Measurements from ENCODE around the gene BACE2.

- TF ChIP-seq SP1 (IDR thresholded peaks at IDR 0.05): no peak
- TF ChIP-seq, protein P1, sequence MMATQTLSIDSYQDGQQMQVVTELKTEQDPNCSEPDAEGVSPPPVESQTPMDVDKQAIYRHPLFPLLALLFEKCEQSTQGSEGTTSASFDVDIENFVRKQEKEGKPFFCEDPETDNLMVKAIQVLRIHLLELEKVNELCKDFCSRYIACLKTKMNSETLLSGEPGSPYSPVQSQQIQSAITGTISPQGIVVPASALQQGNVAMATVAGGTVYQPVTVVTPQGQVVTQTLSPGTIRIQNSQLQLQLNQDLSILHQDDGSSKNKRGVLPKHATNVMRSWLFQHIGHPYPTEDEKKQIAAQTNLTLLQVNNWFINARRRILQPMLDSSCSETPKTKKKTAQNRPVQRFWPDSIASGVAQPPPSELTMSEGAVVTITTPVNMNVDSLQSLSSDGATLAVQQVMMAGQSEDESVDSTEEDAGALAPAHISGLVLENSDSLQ (IDR thresholded peaks at IDR 0.05): no peak
- TF ChIP-seq L3MBTL2 (conservative IDR thresholded peaks at IDR 0.05): no peak
- no peak for TF ChIP-seq FOXM1 (IDR thresholded peaks at IDR 0.05; ENCODE audit: borderline replicate concordance)
- no peak for TF ChIP-seq ZNF384 (IDR thresholded peaks at IDR 0.05)
- no peak for TF ChIP-seq LEF1 (IDR thresholded peaks at IDR 0.05; ENCODE audit: borderline replicate concordance)
- TF ChIP-seq FOXA1 (IDR thresholded peaks at IDR 0.05): no peak
- no peak for TF ChIP-seq ELF4 (IDR thresholded peaks at IDR 0.05)
- TF ChIP-seq CTBP1 (IDR thresholded peaks at IDR 0.05; ENCODE audit: borderline replicate concordance): no peak
- TF ChIP-seq BHLHE40 (IDR thresholded peaks at IDR 0.05; ENCODE audit: borderline replicate concordance): no peak
- no peak for TF ChIP-seq HDGF (IDR thresholded peaks at IDR 0.05; ENCODE audit: borderline replicate concordance)
Measured at GRCh38 chr21:41249476-41249875, 81.5 kb downstream of the BACE2 start.
